DND-41 (cell line): ENCODE data around the gene WWC1.

Experiments used
- EZH2 ChIP-seq: IDR thresholded peaks from 3 replicates; pipeline ENCODE4 v1.6.1; 2012; ENCODE audit warnings: borderline replicate concordance, low read depth, mild to moderate bottlenecking, moderate library complexity, low read length, inconsistent platforms; ENCODE audit not compliant: severe bottlenecking
- TF ChIP-seq, protein P1 (sequence below): IDR thresholded peaks from 2 replicates; pipeline ENCODE4 v1.5.1; 2012; ENCODE audit warnings: borderline replicate concordance, low read length, moderate library complexity, mild to moderate bottlenecking; ENCODE audit not compliant: poor library complexity, severe bottlenecking; ENCODE audit errors: extremely low read depth

DNA sequence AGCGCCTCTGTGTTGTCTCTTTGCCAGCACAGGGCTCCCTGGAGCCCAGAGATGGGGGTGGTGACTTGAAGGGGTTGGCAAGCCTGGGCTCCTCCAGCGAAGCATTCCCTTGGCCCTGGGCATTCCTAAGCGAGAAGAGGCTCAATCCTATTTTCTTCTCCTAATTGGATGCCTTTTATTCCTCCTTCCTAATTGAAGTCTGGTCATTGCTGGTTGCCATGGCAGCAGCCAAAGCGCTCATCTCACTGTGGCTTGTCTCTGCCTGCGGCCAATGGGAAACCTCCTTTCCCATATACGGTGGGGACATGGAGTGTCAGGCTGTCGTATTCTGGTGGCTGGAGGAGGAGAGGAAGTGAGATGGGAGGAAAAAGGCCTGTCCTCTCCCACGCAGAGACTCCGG lies 142.6 kb downstream of the WWC1 start:
- TF ChIP-seq, protein P1, sequence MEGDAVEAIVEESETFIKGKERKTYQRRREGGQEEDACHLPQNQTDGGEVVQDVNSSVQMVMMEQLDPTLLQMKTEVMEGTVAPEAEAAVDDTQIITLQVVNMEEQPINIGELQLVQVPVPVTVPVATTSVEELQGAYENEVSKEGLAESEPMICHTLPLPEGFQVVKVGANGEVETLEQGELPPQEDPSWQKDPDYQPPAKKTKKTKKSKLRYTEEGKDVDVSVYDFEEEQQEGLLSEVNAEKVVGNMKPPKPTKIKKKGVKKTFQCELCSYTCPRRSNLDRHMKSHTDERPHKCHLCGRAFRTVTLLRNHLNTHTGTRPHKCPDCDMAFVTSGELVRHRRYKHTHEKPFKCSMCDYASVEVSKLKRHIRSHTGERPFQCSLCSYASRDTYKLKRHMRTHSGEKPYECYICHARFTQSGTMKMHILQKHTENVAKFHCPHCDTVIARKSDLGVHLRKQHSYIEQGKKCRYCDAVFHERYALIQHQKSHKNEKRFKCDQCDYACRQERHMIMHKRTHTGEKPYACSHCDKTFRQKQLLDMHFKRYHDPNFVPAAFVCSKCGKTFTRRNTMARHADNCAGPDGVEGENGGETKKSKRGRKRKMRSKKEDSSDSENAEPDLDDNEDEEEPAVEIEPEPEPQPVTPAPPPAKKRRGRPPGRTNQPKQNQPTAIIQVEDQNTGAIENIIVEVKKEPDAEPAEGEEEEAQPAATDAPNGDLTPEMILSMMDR: no peak
- TF ChIP-seq EZH2: no peak
